GM19324 (cell line): Measurements from ENCODE around the gene XYLT1.
"Not testable (repeated sequence)": the region's sequence is repeated elsewhere in the genome, so short reads cannot be mapped to it uniquely, and the experiment has no call there.

ENCODE experiments used
- ATAC-seq: cut with Tn5 transposase; IDR thresholded peaks from one replicate; pipeline ENCODE4 v1.9.1; 2021; ENCODE audit warnings: mild to moderate bottlenecking, moderate library complexity; ENCODE audit not compliant: unreplicated experiment, low FRiP score

XYLT1 gene

GRCh38 chr16:17342031-17342430 lies 128.7 kb downstream of the XYLT1 start:
- ATAC-seq, result no peak

GRCh38 chr16:17340804-17341203 lies 130.0 kb downstream of the XYLT1 start:
- ATAC-seq, result no peak

DNA sequence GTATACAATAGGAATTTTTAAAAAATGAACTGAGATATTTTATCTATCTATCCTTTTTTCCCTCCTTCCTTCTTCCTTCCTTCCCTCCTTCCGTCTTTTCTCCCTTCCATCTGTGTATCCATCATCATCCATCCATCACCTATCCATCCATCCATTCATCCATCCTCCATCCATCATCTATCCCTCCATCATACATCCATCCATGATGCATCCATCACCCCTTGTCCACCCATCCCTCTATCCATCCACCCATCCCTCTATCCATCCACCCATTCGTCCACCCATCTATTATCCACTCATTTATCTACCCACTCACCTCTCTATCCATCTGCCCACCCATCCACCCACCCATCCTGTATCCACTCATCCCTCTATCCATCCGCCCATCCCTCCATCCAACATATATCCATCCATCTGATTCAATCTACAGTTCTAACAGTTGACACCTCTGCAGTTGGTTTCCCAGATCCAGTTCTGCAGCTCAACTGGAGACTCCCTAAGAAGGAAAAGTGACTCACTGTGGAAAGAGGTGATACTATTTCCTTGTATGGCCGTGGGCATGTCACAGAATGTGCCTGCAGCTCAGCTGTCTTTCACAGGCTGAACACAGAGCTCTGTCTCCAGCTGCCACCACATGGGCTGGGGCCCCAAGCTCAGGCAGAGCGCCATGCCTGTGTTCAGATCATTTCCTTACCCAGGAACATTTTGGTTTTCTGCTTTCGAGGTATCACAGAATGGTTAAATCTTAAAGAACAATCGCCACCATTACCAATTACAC lies 130.8 kb downstream of the XYLT1 start:
- ATAC-seq, result no peak

GRCh38 chr16:17338244-17338643 lies 132.5 kb downstream of the XYLT1 start:
- no peak for ATAC-seq

- no peak for ATAC-seq
These were observed 134.2 kb downstream of the XYLT1 start for GRCh38 chr16:17336530-17336900.

GRCh38 chr16:17335826-17336529 lies 134.8 kb downstream of the XYLT1 start:
- ATAC-seq, result no peak

GRCh38 chr16:17335406-17335805 lies 135.4 kb downstream of the XYLT1 start:
- ATAC-seq, result not testable (repeated sequence)

DNA sequence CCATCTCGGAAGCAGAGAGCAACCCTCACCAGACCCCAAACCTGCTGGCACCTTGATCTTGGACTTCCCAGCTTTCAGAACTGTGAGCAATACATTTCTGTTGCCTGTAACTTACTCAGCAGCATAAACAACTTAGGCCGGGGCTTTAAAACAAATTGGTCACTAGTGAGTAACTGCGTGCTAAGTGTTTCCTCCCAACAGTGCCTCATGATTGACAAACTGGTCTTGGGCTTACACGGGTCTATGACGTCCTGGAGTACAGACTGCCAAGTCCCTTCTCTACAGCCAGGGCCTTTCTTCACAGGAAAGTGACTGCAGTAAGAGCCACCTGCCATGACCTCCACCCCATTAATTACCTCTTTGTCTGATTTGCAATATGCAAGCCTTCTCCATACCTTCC lies 136.7 kb downstream of the XYLT1 start:
- no peak for ATAC-seq

DNA sequence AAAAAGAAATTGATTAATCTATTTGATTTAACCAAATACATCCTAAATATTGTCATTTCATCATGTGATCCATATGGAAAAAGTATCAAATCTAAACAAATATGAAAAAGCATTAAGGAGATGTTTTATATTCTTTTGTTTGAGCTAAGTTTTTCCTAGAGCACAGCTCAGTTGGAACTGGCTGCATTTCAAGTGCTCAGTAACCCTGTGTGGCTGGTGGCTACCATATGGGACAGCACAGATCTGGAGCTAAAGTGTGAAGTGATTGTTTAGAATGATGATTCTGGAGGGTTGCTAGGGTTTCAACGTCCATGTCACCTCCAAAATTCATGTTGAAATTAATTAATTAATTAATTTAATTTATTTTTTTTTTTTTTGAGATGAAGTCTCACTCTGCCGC lies 137.5 kb downstream of the XYLT1 start:
- ATAC-seq, result no peak

- ATAC-seq, result no peak
These were observed 138.8 kb downstream of the XYLT1 start for GRCh38 chr16:17331991-17332390.

GRCh38 chr16:17331071-17331607 lies 139.6 kb downstream of the XYLT1 start:
- ATAC-seq, result no peak

DNA sequence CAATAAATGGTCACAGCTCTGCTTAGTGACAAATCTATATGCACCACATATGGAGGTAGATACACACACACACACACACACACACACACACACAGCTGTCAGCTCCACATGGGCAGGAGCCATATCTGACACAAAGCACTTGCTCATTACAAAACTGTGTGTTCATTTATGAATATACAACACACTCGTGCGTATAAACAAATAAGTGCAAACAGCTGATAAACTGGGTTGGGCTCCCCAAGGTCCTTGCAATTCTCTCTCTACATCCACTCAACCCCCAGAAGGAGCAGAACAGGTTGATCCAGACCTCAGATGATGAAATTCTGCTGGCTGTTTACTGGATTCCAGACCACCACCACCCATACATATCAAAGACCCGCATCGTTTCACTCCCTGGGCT lies 140.7 kb downstream of the XYLT1 start:
- no peak for ATAC-seq

- ATAC-seq, result no peak
These were observed 141.4 kb downstream of the XYLT1 start for GRCh38 chr16:17329391-17329790.

DNA sequence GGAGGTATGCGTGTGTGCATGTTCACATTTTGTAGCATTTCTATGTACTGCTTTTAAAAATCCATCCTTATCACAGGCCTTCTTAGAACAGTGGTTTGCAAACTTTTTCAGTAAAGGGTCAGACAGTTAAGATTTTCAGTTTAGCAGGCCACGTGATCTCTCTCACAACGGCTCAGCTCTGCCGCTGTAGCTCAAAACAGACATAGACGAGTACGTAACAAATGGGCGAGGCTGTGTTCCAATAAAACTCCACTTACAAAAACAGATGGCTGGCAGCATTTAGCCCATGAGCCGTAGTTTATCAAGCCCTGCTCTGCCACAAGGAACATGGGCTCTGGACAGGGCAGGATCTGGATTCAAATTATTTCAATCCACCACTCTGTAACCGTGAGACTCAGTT lies 141.8 kb downstream of the XYLT1 start:
- ATAC-seq, result no peak

GRCh38 chr16:17327664-17328335 lies 143.0 kb downstream of the XYLT1 start:
- ATAC-seq, result no peak

DNA sequence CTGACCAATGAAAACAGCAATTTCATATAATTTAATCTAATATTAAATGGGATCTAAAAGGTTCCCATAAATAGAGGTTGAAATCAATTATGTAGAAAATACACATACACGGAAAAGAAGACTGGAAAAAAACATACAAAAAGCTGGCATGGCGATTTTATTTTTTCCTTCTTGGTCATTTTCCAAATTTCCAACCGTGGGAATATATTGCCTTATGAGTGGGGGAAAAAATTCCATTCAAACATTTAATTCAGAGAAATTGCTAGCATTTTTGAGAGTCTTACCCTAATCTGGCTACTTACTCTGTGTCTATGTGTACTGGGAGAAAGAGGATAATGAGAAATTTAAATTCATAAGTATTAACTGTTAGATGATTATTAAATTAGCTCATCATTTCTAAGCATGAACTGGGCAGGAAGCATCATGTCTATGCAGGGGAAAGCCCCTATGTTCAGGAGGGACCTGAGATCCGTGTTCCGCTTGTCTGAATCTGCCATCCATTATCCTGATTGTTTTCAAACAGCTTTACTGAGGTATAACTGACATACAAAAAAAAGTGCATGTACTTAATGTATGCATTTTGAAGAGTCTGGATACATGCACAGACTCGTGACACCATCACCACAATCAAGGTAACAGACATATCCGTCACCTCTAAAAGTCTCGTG lies 145.2 kb downstream of the XYLT1 start:
- ATAC-seq, result no peak

DNA sequence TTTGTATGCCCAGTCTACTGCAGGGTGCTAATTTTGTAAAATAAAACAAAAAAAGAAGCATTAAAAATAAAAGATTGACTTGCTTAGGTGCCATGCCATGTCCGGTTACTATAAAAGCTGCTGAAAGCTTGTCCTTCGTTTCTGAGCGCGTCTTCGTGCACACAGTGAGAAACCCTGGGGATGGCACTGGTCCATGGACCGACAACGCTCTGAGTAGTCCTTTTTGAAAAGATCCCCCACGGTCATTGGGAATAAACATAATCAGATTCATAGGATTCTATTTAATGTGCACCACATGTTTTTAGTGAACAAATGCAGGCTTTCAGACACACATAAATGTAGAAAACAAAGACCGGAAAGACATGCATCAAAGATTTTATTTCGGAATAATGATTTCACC lies 146.3 kb downstream of the XYLT1 start:
- ATAC-seq, result no peak

GRCh38 chr16:17323171-17323570 lies 147.6 kb downstream of the XYLT1 start:
- no peak for ATAC-seq

DNA sequence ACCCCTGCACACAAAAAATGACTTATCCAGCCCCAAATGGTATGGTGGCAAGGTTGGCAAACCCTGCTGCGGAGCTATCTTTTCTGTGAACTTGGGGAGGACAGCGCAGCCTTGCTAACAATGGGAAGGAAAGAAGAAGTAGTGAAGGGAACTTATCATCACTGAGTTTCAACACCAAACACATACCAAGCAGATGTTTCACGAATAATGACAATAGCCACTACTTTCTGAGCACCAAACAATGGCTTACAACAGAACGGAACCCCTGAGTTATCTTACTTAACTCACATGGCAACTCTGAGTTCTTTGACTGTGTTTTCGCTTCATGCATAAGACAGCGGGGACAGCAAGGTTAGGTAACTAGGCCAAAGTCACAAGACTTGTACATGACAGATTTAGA lies 148.9 kb downstream of the XYLT1 start:
- no peak for ATAC-seq

- ATAC-seq, result no peak
These were observed 150.8 kb downstream of the XYLT1 start for GRCh38 chr16:17320009-17320408.

DNA sequence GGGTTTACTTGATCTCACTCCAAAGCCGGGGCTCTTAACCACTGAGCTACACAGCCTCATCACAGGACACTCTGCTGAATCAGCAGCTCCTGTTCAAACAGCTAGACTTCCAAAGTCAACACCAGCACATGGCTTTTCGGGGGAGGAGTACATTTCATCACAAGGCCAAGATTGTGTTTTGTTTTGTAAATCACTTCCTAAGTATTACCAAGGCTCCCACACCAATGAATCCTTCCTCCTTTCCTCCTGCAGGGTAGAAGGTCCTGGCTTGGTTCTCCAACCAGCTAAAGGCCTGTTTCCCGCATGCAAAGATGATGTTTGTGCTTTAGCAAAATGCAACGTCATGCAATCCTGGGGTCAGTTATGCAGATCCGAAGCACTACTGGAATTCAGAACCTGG lies 152.5 kb downstream of the XYLT1 start:
- no peak for ATAC-seq
